NCI-H2171 treated with DMSO at 0.1 percent for 48 hours (cell line): Measurements from ENCODE around the gene SNAP25.

Source experiments
- DNase-seq: peaks from one replicate; lab custom pipeline; 2025; lab: John Stamatoyannopoulos, UW

The SNAP25 gene

GRCh38 chr20:10216146-10216791 is 2.4 kb upstream of the SNAP25 start:
- peak; percentile 72 for DNase-seq

GRCh38 chr20:10217721-10218410 is 764 bp upstream of the SNAP25 start:
- DNase-seq = peak; percentile 73

GRCh38 chr20:10219452-10219791 is 792 bp downstream of the SNAP25 start:
- peak; percentile 80 for DNase-seq

DNA sequence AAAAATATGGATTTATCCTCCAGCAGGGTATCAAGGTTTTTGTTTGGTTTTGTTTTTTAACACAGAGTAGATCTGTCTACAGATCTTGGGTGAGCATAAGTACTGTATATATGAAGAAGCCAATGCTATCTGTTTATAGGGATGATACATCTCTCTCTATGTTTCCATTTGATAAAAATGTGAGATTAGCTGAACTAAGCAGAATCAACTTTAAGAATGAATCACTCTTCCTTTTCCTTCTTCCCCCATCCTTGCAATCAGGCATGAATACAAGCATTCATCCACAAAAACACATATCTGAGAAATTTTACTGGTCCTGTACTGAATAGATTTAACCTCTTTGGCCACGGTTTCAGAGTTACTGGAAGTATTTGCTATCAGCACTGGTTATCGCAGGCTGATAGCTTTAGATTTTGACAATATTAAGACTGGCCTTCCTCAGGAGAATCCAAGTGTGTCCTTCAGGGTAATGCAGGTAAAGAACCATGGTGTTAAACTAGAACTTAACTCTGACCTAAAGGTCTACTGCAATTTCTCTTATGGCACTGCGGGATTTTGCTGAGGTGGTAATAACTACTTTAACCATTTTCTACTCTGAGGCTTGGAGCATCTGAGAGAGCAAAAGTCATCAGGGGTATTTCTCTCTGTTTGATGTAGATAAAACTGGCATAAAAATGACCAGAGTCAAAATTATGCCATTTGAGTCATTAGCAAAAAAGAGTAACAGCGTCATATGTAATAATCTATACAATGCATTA is 1.5 kb downstream of the SNAP25 start:
- no peak for DNase-seq

- no peak for DNase-seq
These were observed 2.4 kb downstream of the SNAP25 start for GRCh38 chr20:10221021-10221420.

GRCh38 chr20:10225439-10226060 is 6.9 kb downstream of the SNAP25 start:
- peak; percentile 75 for DNase-seq

DNA sequence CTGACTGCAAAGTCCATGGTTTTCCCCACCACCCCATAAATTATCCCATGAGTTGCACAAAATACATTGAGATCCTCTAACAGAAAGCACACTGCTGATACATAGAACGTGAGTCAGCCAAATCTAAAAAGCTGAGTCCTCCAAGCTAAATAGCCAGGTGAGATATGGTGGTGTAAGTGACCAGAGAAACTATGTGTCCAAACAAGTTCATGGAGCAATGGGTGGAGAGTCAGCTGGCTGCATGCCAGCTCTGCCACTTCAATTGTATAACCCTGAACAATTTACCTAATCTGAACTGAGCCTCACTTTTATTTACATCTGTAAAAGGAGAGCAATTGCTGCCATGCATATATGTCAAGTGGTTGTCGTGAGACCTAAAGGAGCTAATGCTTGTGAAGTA is 9.7 kb downstream of the SNAP25 start:
- DNase-seq = no peak

DNA sequence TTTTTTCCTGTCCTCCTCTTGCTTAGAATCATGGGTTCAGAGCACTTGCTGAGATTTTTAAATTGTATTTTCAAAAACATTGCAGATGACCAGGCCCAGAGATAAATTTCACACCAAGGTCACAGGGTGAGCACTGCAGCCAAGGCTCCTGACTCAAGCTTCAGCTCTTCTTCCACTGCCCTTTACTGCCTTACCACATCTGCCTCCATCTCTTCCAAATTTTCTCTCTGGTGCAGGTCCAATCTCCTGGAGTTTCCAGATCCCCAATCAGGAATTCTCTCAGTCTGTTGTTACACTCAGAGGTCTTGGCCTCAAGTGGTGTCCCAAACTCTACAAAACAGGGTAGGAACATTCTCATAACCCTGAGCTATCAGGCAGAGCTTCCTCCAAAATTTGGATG is 12.7 kb downstream of the SNAP25 start:
- no peak for DNase-seq

- DNase-seq = no peak
These were observed 18.2 kb downstream of the SNAP25 start for GRCh38 chr20:10236540-10237533.

DNA sequence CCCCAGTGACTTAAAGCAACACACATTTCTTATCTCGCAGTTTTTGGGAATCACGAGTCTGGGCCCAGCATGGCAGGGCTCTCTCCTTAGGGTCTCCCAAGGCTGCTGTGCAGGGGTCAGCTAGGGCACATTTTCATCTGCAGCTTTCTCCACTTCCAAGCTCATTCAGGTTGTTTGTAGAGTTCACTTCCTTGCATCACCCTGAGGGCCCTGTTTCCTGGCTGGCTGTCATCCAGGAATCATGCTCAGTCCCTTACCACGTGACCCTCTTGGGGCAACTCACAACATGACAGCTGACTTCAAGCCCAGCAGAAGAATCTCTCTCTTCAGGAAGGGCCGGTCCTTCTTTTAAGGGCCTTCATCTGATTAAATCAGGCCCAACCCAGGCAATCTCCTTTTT is 21.3 kb downstream of the SNAP25 start:
- peak; percentile 72 for DNase-seq

DNA sequence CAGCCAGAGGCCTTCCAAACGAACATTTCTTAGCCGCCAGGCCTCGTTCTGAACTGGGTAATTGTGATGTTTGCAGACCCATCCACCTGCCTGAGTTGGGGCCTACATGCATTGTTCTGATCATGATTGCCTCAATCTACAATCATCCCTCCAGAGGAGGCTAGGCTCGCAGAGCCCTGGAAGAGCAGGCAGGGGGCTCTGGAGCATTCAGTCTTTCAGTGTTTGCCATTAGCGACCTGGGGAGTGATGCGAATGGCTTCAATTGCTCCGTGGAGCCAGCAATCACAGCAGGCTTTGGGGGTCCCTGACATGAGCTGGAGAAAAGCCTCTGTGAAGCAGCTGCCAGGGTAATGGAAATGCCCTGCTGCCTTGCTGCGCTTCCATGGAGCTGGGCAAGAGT is 22.0 kb downstream of the SNAP25 start:
- no peak for DNase-seq

GRCh38 chr20:10242166-10242565 is 23.5 kb downstream of the SNAP25 start:
- DNase-seq = peak; percentile 62

- no peak for DNase-seq
These were observed 28.8 kb downstream of the SNAP25 start for GRCh38 chr20:10247440-10247839.

- DNase-seq = no peak
These were observed 30.6 kb downstream of the SNAP25 start for GRCh38 chr20:10249048-10249770.

GRCh38 chr20:10249822-10250221 is 31.2 kb downstream of the SNAP25 start:
- DNase-seq = no peak

DNA sequence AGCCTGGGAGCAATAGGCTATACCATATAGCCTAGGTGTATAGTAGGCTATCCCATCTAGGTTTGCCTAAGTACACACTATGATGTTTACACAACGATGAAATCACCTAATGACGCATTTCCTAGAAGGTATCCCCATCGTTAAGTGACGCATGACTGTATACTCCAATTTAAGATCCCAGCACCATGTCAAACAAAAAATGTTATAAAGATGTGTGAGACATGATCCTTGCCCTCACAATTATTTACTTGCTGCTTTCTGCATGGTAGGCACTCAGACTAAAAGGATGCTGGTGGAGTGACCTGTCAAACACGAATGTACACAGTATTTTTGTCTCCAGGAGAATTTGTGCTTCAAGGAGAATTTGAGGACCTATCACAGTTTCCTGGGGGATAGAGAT is 32.3 kb downstream of the SNAP25 start:
- no peak for DNase-seq

- peak; percentile 85 for DNase-seq
These were observed 35.1 kb downstream of the SNAP25 start for GRCh38 chr20:10253780-10254179.

- peak; percentile 25 for DNase-seq
These were observed 37.2 kb downstream of the SNAP25 start for GRCh38 chr20:10255846-10256245.

DNA sequence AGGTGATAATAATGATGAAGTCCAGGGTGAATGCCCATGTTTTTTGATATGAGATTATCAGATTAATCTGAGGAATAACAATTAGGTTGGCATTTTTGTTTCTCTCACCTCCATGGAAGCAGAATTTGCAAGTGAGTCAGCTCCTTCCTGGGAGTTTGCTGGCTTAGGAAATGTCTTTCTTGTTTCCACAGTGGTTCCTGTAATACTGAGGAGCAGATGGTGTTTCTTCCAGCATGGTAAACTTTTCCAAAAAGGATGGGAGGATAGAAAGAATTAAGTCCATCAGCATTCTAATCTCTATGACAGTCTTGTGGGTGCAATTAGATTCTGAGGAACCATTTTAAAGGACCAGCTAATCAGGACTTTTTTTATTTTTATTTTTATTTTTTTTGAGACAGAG is 40.5 kb downstream of the SNAP25 start:
- DNase-seq = peak; percentile 34

- no peak for DNase-seq
These were observed 41.7 kb downstream of the SNAP25 start for GRCh38 chr20:10260316-10260715.

GRCh38 chr20:10261702-10262101 is 43.1 kb downstream of the SNAP25 start:
- DNase-seq = no peak
